OCI-LY3 (cell line): ENCODE data around the gene CTSE.

Experiments
- CTCF ChIP-seq: fragments of 200-600, 300-600 bp; sonication (generic); IDR thresholded peaks from 2 replicates; pipeline ENCODE4 v1.5.1; 2014; ENCODE audit warnings: antibody characterized with exemption, low read length, low read depth
- EZH2phosphoT487 ChIP-seq: fragments of 200-600 bp; shearing (Covaris generic); IDR thresholded peaks from 2 replicates; pipeline ENCODE4 v1.6.1; 2018; ENCODE audit warnings: antibody characterized with exemption, mixed run types, low read depth

- TF ChIP-seq CTCF = no peak
- no peak for TF ChIP-seq EZH2phosphoT487
These were observed 8.9 kb upstream of the CTSE start for GRCh38 chr1:206032380-206033140.
